Colon (tissue), 2 donors: ENCODE data around the gene HS3ST1.
"Not testable (repeated sequence)": the region's sequence is repeated elsewhere in the genome, so short reads cannot be mapped to it uniquely, and the experiment has no call there.

ENCODE experiments used
- FAIRE-seq: peaks from 2 replicates; lab custom pipeline; 2012; peaks lifted over from hg19 to GRCh38; lab: Jason Lieb, UNC
- donor health status: control.
- donor health status: control.

Gene HS3ST1

DNA sequence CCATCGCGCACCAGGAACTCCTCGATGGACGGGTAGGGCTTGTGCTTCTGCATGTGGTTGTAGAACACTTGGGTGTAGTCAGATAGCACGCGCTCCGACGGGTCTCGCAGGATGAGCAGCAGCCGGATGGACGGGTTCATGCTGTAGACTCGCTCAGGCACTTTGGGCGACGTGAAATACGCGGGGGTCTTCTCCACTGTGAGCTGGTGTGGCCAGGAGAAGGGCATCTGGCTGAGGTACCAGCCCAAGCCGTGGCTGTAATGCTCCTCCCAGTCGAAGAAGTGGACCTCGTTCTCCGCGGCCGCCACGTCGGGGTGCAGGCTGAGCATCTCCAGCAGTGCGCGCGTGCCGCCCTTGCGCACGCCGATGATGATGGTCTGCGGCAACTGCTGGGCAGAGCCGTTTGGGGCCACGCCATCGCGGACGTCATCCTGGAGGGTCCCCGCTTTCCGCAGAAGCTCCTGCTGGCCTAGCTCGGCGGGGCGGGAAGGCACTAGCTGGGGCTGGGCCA lies 29.2 kb downstream of the HS3ST1 start:
- no peak for FAIRE-seq

DNA sequence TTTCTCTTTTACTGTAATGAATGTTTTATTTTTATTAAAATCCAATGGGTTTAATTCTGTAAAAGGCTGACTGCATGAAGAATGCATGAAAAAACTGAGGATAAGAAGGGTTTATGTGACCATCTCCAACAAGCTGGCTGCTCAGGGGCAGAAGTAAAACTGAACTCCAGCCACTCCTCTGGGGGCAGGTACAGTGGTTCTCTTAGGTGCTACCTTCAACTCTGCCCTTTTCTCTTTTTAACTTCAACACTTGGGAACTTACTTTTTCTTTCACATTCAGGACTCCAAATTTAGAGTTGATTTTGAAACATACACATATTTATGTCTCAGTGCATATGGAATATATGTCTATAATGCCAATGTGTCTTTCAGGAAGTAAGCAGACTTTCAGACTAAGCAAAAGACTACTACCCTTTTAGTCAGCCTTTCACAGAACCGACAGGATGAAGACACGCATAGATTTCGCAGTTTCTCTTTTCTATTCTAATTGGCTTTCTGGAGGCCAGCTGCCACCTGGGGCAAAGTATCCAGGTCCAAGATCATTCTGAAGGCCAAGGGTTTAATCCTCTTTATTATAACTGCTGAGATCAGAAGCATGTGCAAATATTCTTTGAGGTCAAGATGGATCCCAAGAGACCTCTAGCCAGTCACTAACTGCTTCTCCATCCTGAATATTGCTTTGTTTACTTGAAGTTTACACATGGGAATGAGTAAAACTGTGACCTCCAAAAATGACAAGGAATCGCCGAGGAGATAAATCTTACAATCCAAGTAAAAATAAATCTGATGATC lies 30.7 kb downstream of the HS3ST1 start:
- FAIRE-seq = no peak

DNA sequence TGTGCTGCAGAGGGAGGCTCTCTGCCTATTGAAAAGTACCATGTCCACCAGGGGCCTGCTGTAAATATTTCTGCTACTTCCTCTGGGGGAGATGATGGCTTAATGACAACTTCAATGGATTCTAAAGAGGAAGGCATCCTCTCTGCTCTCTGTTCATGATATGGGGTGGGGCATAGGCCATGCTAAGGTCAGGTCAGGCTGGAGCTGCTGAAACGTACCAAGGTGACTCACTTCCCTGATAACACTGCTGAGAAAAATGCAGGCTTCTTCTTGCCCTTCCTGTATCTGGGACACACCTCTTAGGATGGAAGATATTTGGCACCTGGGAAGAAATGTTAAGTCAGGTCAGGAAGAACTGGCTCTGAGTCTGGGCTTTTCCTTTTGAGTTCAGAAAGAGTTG lies 31.5 kb downstream of the HS3ST1 start:
- no peak for FAIRE-seq

DNA sequence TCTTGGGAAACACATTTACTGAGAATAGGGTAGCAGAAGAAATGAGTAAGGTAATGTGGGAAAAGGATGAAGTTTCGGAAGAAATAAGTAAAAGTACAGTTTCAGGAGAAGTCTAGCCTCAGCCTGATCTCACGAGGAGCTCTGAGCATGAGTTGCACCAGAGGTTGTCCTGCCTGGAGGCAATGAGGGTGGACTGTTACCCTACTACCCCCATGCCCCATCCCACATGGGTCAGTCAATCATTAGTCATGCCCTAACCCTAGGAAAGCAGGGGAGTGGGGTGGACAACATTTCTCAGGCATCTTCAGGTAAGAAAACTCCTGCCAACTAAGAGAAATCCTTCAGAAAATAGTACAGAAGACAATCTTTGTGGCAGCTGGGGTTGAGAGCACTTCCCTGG lies 35.1 kb downstream of the HS3ST1 start:
- no peak for FAIRE-seq

DNA sequence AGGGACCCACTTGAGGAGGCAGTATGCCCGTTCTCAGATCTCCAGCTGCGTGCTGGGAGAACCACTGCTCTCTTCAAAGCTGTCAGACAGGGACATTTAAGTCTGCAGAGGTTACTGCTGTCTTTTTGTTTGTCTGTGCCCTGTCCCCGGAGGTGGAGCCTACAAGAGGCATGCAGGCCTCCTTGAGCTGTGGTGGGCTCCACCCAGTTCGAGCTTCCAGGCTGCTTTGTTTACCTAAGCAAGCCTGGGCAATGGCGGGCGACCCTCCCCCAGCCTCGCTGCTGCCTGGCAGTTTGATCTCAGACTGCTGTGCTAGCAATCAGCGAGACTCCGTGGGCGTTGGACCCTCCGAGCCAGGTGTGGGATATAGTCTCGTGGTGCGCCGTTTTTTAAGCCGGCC lies 44.6 kb downstream of the HS3ST1 start:
- not testable (repeated sequence) for FAIRE-seq

DNA sequence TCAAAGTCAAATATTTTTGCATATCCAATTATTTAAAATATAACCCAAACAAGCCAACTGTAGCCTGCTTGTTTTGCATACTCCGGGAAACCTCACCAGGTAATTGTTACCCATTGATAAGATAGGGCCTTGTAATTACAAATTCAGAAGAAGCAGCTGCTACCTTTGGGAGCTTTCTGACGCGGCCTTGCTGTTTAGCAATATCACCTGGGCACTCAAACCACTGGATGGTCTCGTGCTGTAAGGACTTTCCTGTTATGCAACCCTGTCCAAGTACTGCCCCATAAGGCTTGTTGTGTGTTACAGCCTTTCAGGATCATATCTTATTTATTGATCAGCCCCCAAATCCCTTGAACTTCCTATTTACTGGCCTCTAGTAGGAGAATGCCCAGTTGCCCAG lies 52.1 kb downstream of the HS3ST1 start:
- no peak for FAIRE-seq

DNA sequence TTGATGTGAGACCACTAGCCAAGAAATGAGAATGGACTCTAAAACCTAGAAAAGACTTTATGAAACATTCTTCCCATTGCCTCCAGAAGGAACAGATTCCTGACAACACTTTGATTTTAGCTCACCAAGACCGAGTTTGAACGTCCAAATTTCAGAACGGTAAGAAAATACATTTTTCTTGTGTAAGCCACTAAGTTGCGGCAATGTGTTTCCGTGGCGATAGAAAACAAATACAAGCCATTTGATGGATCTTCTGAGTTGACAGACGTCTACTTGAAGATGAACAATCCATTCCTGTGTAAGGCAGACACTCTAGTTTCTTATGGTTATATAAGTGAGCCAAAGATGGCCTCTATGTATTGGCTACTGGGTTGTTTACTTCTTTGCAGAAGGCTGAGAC lies 52.5 kb downstream of the HS3ST1 start:
- no peak for FAIRE-seq

DNA sequence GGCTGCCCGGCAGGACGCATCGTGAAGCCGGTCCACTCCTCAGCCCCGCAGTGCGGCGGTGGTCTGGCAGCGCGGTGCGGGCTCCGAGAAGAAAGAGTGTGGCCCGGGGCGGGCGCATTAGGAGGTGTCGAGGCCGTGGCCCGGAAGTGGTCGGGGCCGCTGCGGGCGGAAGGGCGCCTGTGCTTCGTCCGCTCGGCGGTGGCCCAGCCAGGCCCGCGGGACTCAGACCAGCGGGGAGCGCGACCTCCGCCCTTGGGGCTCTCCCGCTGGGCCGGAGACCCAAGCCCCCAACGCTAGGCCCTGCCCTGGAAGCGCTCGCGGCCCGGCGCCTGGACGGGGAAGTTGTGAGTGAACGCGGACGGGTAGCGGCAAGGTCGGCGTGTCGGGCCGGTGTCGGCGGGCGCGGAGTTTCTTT lies 60.0 kb downstream of the HS3ST1 start:
- FAIRE-seq = no peak

GRCh38 chr4:11367371-11367770 lies 61.3 kb downstream of the HS3ST1 start:
- FAIRE-seq = no peak

- FAIRE-seq = no peak
Measured at GRCh38 chr4:11366859-11367258, 61.8 kb downstream of the HS3ST1 start.

DNA sequence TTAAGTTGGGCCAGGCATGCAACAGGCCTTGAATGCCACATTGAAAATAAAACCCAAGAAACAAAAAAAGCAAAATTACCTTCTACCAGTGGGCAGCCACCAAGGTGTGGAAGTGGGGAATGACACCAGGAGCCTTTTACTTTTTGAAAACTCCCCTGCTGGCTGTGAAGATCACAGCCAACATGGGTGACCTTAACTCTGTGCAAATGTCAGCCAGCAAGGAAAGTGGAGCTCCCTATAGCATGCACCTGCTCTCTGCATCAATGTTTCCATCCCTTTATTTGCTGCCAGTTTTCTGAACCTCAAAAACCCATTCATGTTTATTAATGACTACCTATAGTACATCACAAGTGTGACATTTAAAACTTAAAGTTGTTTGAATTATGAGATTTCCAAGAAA lies 63.7 kb downstream of the HS3ST1 start:
- FAIRE-seq = no peak

DNA sequence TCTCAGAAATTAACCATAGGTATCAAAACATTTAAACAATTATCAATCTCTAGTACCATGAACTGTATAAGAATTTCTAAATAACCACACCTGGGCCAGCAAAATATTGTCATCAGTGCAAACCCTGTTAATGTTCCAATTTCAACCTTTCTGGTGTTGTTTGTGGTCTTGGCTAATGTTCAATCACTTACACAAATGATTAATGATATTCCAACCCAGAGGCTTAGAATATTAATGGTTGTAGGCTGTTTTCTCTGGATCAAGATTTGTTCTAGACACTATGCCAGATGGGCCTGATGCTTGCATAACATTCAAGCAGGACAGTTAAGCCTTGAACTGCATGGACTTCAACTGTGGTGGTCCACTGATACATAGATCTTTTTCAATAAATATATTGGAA lies 69.1 kb downstream of the HS3ST1 start:
- no peak for FAIRE-seq

GRCh38 chr4:11355226-11355625 lies 73.5 kb downstream of the HS3ST1 start:
- no peak for FAIRE-seq

DNA sequence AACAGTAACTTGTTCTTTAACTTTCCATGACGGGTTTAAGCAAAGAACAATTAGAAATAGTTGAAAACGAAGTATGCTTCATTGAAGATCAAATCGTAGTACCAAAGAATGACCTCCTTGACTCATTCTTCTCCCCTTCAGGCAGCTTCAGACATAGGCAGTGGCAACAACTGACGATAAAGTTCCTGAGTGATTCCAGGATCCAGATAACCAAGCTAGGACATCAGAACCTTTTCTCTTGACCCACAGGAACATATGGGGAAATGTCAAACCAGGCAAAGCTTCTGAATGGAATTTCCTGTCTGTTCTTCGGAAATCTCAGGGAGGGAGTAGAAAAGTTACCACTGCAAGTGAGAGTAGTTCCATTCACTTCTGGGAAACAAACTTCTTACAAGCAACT lies 74.2 kb downstream of the HS3ST1 start:
- no peak for FAIRE-seq

DNA sequence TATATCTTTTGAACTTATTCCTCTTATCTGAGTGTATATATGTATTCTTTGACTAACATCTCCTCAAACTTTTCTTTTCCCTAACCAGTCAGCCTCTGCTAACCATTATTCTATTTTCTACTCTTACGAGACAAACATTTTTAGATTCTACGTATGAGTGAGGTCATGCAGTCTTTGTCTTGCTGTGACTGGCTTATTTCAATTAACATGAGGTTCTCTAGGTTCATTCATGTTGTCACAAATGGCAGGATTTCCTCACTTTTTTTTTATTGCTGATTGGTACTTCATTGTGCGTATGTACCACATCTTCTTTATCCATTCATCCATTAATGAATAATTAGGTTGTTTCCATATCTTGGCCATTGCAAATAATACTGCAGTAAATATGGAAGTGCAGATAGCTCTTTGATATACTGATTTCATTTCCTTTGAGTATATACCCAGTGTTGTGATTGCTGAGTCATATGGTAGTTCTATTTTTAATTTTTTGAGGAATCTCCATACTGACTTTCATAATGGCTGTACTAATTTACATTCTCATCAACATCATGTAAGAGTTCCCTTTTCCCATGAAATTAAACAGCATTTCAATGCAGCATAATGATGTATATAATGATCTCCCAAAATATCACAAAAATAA lies 80.1 kb downstream of the HS3ST1 start:
- FAIRE-seq = no peak

GRCh38 chr4:11344916-11345315 lies 83.8 kb downstream of the HS3ST1 start:
- no peak for FAIRE-seq

DNA sequence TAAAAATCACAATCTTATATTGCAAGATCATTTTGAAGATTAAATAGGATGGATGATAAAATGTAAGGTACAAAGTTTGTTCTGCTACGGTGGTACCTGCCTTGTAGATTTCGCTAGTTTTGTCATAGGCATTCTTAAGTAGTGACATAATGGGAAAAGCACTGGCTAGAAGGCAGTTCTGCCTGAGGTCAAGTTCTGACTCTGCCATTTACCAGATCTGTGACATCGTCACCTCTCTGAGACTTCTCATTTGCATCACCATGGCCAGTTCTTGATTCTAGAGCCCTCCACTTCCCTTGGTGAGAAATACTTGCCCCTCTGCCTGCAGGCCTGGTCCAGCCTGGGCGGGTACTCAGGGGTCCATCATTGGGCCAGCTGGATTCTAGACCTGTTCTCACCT lies 85.2 kb downstream of the HS3ST1 start:
- no peak for FAIRE-seq
